ENCODE data around the gene MPRIP.

- no peak for TF ChIP-seq CTCF (conservative IDR thresholded peaks at IDR 0.05)
- TF ChIP-seq EZH2 (IDR thresholded peaks at IDR 0.05; ENCODE audit: low read depth) = no peak
These were observed 193.2 kb downstream of the MPRIP start for GRCh38 chr17:17235212-17236174.

Data from PC-9 (cell line).